ENCODE results near the gene RPL26.

DNA sequence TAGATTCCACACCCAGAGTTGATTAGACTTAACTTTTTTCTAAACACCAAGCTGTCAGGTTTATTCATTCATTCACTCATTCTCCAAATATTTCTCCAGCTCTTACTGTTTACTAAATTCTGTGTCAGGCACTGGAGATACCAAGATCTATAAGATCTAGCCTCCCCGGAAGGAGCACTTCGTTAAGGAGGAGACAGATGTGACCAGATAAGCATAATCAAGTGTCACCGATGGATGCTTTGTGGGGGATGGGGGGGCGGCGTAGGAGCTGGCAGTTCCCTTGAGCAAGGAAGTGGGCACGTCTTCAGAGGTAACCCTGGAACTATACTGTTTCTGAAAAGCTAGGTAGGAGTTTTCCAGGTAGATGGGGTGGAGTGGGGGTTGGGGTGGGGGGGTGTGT lies 3.8 kb upstream of the RPL26 start:
- no peak for TF ChIP-seq EZH2 (IDR thresholded peaks at IDR 0.05; ENCODE audit: borderline replicate concordance, insufficient read depth, low read depth, low read length, poor library complexity, severe bottlenecking)
- TF ChIP-seq, protein P1, sequence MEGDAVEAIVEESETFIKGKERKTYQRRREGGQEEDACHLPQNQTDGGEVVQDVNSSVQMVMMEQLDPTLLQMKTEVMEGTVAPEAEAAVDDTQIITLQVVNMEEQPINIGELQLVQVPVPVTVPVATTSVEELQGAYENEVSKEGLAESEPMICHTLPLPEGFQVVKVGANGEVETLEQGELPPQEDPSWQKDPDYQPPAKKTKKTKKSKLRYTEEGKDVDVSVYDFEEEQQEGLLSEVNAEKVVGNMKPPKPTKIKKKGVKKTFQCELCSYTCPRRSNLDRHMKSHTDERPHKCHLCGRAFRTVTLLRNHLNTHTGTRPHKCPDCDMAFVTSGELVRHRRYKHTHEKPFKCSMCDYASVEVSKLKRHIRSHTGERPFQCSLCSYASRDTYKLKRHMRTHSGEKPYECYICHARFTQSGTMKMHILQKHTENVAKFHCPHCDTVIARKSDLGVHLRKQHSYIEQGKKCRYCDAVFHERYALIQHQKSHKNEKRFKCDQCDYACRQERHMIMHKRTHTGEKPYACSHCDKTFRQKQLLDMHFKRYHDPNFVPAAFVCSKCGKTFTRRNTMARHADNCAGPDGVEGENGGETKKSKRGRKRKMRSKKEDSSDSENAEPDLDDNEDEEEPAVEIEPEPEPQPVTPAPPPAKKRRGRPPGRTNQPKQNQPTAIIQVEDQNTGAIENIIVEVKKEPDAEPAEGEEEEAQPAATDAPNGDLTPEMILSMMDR (IDR thresholded peaks at IDR 0.05), result no peak
